ENCODE results near the gene HMGA1.

- no peak for TF ChIP-seq CTCF (IDR thresholded peaks at IDR 0.05)
- no peak for TF ChIP-seq POLR2AphosphoS5 (IDR thresholded peaks at IDR 0.05)
- no peak for TF ChIP-seq POLR2A (IDR thresholded peaks at IDR 0.05)
- TF ChIP-seq EP300 (IDR thresholded peaks at IDR 0.05): no peak
Observed at GRCh38 chr6:34272013-34272926, 35.6 kb downstream of the HMGA1 start.

Measured in suprapubic skin (tissue), 4 donors.